ENCODE measurements around the gene ISLR.
"Not testable (repeated sequence)": the region's sequence is repeated elsewhere in the genome, so short reads cannot be mapped to it uniquely, and the experiment has no call there.

The ISLR gene

GRCh38 chr15:74137537-74137894 lies 36.0 kb upstream of the ISLR start:
- DNase-seq = no peak

DNA sequence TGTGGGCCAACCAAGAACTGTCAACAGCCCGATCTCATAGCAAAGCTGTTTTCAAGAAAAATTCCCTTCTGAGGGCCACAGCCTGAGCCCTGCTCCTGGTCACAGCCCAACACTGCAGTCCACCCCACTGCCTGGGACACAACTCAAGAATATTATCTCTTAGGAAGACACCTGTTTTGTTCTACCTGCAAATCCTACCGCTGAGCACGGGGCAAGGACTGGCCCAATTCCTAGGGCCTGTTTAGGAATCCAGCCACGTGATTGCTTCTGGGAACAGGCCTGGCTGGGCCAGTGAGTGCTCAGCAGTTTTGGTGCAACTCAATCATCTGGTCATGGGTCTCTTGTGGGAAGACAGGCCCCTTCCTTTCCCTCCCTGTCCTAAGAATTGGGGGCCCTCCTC lies 34.9 kb upstream of the ISLR start:
- DNase-seq = no peak

DNA sequence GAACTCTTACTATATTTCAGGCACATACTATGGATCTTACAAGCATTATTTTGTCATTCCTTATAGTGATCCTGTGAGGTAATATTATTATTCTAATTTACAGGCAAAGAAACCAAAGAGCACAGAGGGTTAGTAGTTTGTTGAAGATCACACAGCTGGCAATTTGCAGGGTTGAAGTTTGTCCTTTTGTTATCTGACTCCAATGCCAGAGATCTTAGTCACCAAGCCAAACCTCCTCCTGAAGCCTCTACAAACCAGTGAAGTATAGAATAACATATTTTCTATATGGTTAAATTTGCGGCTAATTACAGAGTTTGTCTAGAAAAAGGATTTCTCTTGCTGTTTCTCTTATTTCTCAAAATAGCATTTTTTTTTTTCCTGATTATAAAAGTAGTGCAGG lies 31.9 kb upstream of the ISLR start:
- no peak for DNase-seq

GRCh38 chr15:74144153-74144775 lies 29.2 kb upstream of the ISLR start:
- DNase-seq = no peak

DNA sequence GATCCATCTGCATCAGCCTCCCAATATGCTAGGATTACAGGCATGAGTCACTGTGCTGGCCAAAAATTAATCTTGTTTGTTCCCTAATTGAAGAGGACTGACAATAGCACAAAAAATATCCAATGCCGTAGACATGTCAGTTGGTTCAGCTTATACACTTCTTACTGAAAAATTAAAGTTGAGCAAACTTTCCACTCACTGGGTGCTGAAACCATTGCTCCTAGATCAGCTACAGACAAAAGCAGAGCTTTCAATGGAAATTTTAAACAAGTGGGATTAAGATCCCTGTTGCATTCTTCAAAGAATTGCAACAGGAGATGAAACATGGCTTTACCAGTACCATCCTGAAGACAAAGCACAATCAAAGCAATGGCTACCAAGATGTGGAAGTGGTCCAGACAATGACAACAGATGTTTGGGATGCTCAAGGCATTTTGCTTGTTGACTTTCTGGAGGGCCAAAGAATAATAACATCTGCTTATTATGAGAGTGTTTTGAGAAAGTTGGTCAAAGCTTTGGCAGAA lies 27.2 kb upstream of the ISLR start:
- no peak for DNase-seq

- no peak for DNase-seq
These were observed 26.5 kb upstream of the ISLR start for GRCh38 chr15:74147051-74147450.

GRCh38 chr15:74155766-74156417 lies 17.6 kb upstream of the ISLR start:
- DNase-seq = no peak

- no peak for DNase-seq
These were observed 16.7 kb upstream of the ISLR start for GRCh38 chr15:74156678-74157411.

DNA sequence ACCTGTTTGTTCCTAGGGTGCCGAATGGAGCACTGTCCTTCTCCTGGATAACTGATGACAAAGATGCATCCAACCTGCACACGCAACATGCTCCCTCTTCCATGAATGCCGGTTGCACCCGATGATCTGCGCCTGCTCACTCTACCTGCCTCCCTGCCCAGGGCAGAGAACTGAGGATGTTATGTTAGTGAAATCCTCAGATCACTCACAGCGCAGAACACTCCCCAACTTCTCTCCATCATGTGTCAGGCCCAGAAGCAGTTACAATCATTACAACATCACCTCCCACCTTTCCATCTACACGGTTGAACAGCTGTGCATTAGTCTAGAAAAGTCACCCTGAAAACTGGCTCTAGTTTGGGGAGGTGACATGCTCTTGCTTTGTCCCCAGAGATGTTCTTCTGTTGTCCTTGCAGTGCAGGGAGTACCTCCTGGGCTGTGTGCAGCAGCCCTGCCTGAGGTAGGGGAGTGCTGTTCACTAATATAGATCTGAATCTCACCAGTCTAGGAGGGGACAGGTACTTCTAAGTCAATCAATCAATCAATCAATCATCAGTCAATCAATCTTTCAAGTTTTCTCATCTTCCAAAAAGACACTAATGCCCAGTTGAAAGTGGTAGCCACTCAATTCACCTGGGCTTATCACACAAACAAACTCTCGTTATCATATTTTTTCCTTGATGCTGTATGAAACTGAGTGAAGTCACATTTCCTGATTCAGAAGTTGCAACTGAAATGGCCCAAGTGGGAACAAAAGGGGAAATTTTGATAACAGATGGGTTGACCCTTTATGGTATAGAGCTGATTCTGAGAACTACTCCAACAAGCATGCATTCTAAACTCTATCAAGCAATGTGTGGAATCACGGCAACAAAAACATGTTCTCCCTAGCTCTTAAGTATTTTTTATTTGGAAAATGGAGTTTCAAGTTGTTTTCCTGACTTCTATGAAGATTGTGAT lies 15.4 kb upstream of the ISLR start:
- DNase-seq = no peak

- DNase-seq = no peak
These were observed 14.5 kb upstream of the ISLR start for GRCh38 chr15:74158855-74159650.

GRCh38 chr15:74159773-74160172 lies 13.7 kb upstream of the ISLR start:
- no peak for DNase-seq

- DNase-seq = not testable (repeated sequence)
These were observed 13.1 kb upstream of the ISLR start for GRCh38 chr15:74160390-74160789.

DNA sequence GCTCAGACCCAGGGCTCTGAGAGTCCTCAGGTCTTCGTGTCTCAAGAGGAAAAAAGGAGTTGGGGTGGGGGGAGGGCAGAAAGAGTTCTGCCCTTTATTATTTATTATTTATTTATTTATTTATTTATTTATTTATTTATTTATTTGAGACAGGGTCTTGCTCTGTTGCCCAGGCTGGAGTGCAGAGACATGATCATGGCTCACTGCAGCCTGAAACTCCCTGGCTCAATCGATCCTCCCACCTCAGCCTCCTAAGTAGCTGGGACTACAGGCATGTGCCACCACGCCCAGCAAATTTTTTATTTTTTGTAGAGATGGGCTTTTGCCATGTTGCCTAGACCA lies 11.3 kb upstream of the ISLR start:
- not testable (repeated sequence) for DNase-seq

- DNase-seq = no peak
These were observed 8.0 kb upstream of the ISLR start for GRCh38 chr15:74165461-74165860.

DNA sequence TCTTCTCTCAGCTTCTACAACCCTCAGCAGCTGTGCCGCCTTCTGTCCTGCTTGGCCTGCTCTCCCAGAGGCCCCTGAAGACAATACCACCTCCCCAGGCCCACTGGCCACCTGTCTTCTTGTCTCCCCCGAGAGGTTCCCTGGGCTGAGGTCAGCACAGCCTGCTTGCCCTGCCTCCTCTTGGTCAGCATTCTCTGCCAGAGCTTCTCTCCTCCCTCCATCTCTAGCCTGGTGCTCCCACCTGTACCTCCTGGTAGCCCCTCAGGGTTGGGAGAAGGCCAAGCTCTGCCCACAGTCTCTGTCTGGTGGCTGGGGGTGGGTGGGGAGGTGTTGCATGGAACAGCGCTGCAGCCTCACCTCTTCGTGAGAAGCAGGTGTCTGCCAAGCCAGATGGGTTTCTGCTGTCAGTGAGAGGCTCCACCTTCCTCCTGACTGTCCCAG lies 5.6 kb upstream of the ISLR start:
- no peak for DNase-seq

DNA sequence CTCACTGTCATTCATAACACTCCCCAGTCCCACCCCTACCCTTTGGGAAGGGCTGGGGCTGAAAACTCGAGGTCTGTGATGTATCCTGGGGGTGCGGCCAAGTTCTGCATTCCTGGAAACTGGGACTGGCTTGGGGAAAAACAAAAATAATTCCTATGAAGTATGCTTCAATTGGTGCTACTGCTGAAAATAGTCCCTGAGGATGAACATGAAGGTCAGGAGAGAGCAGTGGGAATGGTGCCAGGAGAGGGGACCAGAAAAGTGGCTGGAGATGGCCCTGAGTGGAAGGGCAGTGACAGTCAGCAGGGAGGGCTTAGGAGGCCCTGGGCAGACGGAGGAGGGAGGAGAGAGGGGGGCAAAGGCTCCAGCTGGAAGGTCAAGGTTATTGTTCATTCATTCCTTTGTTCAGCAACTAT lies 4.8 kb upstream of the ISLR start:
- no peak for DNase-seq

GRCh38 chr15:74170071-74170844 lies 3.3 kb upstream of the ISLR start:
- no peak for DNase-seq

DNA sequence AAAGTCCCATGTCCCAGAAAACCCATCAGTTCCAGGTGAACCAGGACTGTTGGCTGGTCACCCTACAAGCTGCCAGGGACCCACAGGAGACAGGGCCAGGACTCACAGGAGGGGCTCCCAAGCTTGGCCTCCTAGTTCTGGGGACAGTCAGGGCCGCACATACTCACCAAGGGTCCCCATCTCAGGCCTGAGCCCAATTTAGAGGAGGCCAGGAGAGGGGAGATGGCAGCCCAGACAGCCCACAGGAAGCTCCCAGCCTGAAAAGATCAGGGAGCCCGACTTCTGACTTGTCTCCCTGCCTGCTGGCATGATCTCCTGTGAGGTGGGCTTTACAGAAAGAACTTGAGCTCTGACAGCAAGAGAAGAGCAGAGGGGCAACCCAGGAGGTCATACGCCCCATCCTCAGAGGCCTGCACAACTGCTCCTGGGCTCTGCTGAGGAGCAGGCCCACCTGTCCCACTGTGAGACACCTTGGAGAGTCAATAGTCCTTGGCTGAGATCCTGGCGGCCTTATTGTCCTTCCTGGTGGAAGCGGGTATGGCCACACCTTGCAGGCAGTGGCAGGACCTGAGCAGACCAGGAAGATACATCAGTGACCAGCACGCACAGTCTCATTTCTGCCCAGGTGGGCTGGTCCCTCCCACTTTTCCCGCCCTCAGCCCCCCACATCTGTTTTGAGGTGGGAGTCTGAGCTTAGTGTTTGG lies 2.5 kb upstream of the ISLR start:
- DNase-seq = no peak

DNA sequence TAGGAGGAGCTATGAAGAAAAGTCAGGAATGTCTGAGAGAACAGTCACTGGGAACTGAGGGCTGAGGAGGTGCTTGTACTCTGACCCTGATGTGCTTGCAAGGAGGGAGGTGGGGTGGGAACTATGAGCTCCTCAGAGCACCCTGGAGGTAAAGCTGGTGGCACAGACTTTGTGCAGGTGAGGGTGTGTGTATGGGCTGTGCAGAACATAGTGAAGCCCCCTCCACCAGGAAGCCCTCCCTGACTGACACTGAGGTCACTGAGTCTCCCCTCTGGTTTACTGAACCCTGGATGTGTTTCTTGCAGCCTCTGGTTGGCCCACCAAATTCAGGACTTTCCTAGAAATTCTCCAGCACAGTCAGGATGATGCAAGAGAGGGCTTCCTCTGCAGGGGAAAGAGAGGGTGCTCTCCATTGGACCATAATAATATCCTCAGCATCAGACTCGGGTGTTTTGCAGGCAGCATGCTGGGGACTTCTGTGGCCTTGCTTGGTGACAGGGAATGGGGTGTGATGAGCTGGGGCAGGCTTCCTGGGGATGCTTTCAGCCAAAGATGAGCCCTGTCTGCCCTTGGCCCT lies 1.5 kb upstream of the ISLR start:
- no peak for DNase-seq

DNA sequence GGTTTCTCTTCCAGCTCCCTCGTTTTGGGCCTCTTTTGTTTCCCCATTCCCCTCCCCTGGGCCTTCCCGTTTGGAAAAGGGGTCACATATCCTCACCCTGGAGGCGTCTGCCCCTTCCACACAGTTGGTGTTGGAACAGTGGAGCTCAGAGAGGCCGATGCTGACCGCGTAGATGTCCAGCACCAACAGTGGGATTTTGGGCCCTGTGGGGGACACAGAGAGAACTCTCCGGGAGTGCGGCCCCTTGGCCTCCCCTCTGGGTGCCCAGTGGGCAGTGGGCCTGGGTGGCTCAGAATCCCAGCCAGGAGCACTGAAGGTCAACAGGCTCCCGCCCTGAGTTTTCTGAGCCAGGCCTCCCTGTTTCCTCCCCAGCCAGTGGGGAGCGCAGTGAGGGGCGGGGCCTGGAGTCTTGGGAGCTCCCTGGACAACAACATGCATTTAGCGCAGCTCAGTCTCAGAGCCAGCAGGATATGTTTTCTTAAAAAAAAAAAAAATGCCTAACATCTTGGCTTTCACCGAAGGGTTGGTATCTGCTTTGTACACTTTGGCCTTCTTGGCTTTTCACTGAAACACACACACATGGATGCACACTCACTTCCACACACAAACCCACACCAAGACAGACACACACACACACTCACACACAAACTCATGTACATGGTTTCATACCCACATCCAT lies 670 bp upstream of the ISLR start:
- no peak for DNase-seq

Data from NCI-H1105 (cell line).